Ishikawa (cell line): Measurements from ENCODE around the gene TNFRSF18.

Experiments used
- CREB1 ChIP-seq: IDR thresholded peaks from 2 replicates; pipeline ENCODE4 v1.6.1; 2012; ENCODE audit warnings: low read depth
- EGR1 ChIP-seq: IDR thresholded peaks from 2 replicates; pipeline ENCODE4 v1.6.1; 2012
- EP300 ChIP-seq: IDR thresholded peaks from 2 replicates; pipeline ENCODE4 v1.6.1; 2012; ENCODE audit warnings: borderline replicate concordance
- FOXM1 ChIP-seq: IDR thresholded peaks from 2 replicates; pipeline ENCODE4 v1.6.1; 2012; ENCODE audit warnings: low read depth, borderline replicate concordance
- MAX ChIP-seq: IDR thresholded peaks from 2 replicates; pipeline ENCODE4 v1.6.1; 2012
- NFIC ChIP-seq: IDR thresholded peaks from 2 replicates; pipeline ENCODE4 v1.6.1; 2012
- RAD21 ChIP-seq: IDR thresholded peaks from 2 replicates; pipeline ENCODE4 v1.6.1; 2012; ENCODE audit warnings: low read depth
- REST ChIP-seq: IDR thresholded peaks from 2 replicates; pipeline ENCODE4 v1.6.1; 2012; ENCODE audit warnings: low read depth, mild to moderate bottlenecking
- TAF1 ChIP-seq: IDR thresholded peaks from 2 replicates; pipeline ENCODE4 v1.6.1; 2012; ENCODE audit warnings: low read depth, mild to moderate bottlenecking
- TEAD4 ChIP-seq: IDR thresholded peaks from 2 replicates; pipeline ENCODE4 v1.6.1; 2012
- YY1 ChIP-seq: IDR thresholded peaks from 2 replicates; pipeline ENCODE4 v1.6.1; 2012; ENCODE audit warnings: low read depth

GRCh38 chr1:1177452-1178206, 28.8 kb downstream of the TNFRSF18 start:
- TF ChIP-seq MAX (no peak), EP300 (no peak), YY1 (no peak), FOXM1 (no peak), RAD21 (no peak), TEAD4 (no peak), NFIC (no peak), REST (no peak), EGR1 (no peak), CREB1 (no peak), TAF1 (no peak)
